ENCODE results near the gene AKAP13.

Gene AKAP13

GRCh38 chr15:85587707-85588411 lies 207.5 kb downstream of the AKAP13 start:
- ChIA-PET CTCF (no interaction called here), POLR2A (no interaction called here)
- TF ChIP-seq BHLHE40 (IDR thresholded peaks at IDR 0.05; ENCODE audit: borderline replicate concordance) = no peak
- TF ChIP-seq ZNF384 (IDR thresholded peaks at IDR 0.05) = no peak
- TF ChIP-seq, protein P1, sequence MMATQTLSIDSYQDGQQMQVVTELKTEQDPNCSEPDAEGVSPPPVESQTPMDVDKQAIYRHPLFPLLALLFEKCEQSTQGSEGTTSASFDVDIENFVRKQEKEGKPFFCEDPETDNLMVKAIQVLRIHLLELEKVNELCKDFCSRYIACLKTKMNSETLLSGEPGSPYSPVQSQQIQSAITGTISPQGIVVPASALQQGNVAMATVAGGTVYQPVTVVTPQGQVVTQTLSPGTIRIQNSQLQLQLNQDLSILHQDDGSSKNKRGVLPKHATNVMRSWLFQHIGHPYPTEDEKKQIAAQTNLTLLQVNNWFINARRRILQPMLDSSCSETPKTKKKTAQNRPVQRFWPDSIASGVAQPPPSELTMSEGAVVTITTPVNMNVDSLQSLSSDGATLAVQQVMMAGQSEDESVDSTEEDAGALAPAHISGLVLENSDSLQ (IDR thresholded peaks at IDR 0.05) = no peak
- no peak for TF ChIP-seq FOXK2 (IDR thresholded peaks at IDR 0.05)
- TF ChIP-seq HDGF (IDR thresholded peaks at IDR 0.05; ENCODE audit: borderline replicate concordance) = no peak
- no peak for TF ChIP-seq ARNT (IDR thresholded peaks at IDR 0.05)
- TF ChIP-seq FOXM1 (IDR thresholded peaks at IDR 0.05; ENCODE audit: borderline replicate concordance) = no peak
- no peak for TF ChIP-seq SUZ12 (IDR thresholded peaks at IDR 0.05)
- TF ChIP-seq L3MBTL2 (conservative IDR thresholded peaks at IDR 0.05) = no peak
- TF ChIP-seq ELF4 (IDR thresholded peaks at IDR 0.05) = no peak
- no peak for TF ChIP-seq SP1 (IDR thresholded peaks at IDR 0.05)
- no peak for TF ChIP-seq FOXA1 (IDR thresholded peaks at IDR 0.05)
- TF ChIP-seq LEF1 (IDR thresholded peaks at IDR 0.05; ENCODE audit: borderline replicate concordance) = no peak
- no peak for TF ChIP-seq TARDBP (IDR thresholded peaks at IDR 0.05)
- no peak for TF ChIP-seq NFRKB (IDR thresholded peaks at IDR 0.05)
- no peak for TF ChIP-seq CTBP1 (IDR thresholded peaks at IDR 0.05; ENCODE audit: borderline replicate concordance)
- no peak for DNase-seq (ENCODE audit: extremely low spot score)

GRCh38 chr15:85588677-85589076 lies 208.3 kb downstream of the AKAP13 start:
- CTCF ChIA-PET = no interaction called here
- POLR2A ChIA-PET = no interaction called here
- DNase-seq (ENCODE audit: extremely low spot score) = no peak
- TF ChIP-seq BHLHE40 (IDR thresholded peaks at IDR 0.05; ENCODE audit: borderline replicate concordance) (no peak), CTBP1 (IDR thresholded peaks at IDR 0.05; ENCODE audit: borderline replicate concordance) (no peak), SP1 (IDR thresholded peaks at IDR 0.05) (no peak), L3MBTL2 (conservative IDR thresholded peaks at IDR 0.05) (no peak), TARDBP (IDR thresholded peaks at IDR 0.05) (no peak)
- TF ChIP-seq, protein P1 (IDR thresholded peaks at IDR 0.05) = no peak

DNA sequence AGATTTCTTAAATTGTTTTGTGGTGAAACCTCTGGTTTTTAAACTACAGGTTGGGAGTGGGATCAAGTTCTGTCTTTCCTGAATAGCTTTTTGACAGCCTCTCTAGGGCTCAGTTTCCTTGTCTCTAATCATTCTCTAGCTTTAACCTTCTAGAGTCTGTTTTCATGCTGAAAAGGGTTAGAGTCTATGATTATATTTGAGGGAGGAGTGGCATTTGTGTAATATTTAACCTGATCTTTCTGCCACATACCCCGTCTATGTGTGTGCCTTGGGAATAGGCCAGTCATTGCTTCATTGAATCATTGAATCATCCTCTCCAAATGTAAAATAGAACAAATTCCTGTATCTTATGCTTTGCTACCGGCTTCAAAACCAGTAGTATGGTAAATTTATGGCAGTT lies 209.4 kb downstream of the AKAP13 start:
- ChIA-PET CTCF (interaction anchor here (1.1 kb wide), 1 partner anchor 12 kb away, joined by 4 read pairs; no protein-coding TSS in a partner anchor), POLR2A (no interaction called here)
- TF ChIP-seq SP1 (IDR thresholded peaks at IDR 0.05) = no peak
- TF ChIP-seq SUZ12 (IDR thresholded peaks at IDR 0.05) = no peak
- no peak for TF ChIP-seq ARNT (IDR thresholded peaks at IDR 0.05)
- no peak for TF ChIP-seq FOXM1 (IDR thresholded peaks at IDR 0.05; ENCODE audit: borderline replicate concordance)
- no peak for TF ChIP-seq LEF1 (IDR thresholded peaks at IDR 0.05; ENCODE audit: borderline replicate concordance)
- no peak for TF ChIP-seq HDGF (IDR thresholded peaks at IDR 0.05; ENCODE audit: borderline replicate concordance)
- TF ChIP-seq NFRKB (IDR thresholded peaks at IDR 0.05) = no peak
- TF ChIP-seq FOXA1 (IDR thresholded peaks at IDR 0.05) = no peak
- TF ChIP-seq, protein P1 (IDR thresholded peaks at IDR 0.05) = no peak
- no peak for TF ChIP-seq ZNF384 (IDR thresholded peaks at IDR 0.05)
- TF ChIP-seq L3MBTL2 (conservative IDR thresholded peaks at IDR 0.05) = no peak
- TF ChIP-seq CTBP1 (IDR thresholded peaks at IDR 0.05; ENCODE audit: borderline replicate concordance) = no peak
- no peak for TF ChIP-seq TARDBP (IDR thresholded peaks at IDR 0.05)
- DNase-seq (ENCODE audit: extremely low spot score) = no peak

GRCh38 chr15:85591622-85592021 lies 211.2 kb downstream of the AKAP13 start:
- TF ChIP-seq SP1 (IDR thresholded peaks at IDR 0.05) (no peak), FOXA1 (IDR thresholded peaks at IDR 0.05) (no peak), HDGF (IDR thresholded peaks at IDR 0.05; ENCODE audit: borderline replicate concordance) (no peak)
- ChIA-PET POLR2A (no interaction called here), CTCF (no interaction called here)
- DNase-seq (ENCODE audit: extremely low spot score) = no peak

DNA sequence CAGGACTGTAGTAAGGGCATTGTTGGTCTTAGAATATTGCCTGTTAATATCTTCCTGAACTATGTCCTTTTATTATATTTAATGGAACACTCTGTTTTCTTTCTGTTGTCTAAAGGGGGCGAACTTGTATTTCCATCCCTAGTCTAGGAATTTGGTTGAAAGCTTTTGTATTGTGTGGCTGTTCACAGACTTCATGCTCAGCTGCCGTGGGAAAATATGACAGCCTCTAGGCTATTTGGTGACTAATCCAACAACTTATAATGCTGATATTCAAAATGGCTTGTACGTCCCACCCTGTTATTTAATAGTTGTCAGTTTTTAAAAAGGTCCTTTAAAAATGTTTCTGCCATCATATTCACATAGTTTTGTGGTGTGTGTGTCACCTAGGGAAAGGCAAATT lies 211.7 kb downstream of the AKAP13 start:
- DNase-seq (ENCODE audit: extremely low spot score) = no peak
- TF ChIP-seq FOXK2 (IDR thresholded peaks at IDR 0.05) (no peak), BHLHE40 (IDR thresholded peaks at IDR 0.05; ENCODE audit: borderline replicate concordance) (no peak), LEF1 (IDR thresholded peaks at IDR 0.05; ENCODE audit: borderline replicate concordance) (no peak), ELF4 (IDR thresholded peaks at IDR 0.05) (no peak), SUZ12 (IDR thresholded peaks at IDR 0.05) (no peak), FOXA1 (IDR thresholded peaks at IDR 0.05) (no peak), L3MBTL2 (conservative IDR thresholded peaks at IDR 0.05) (no peak), NFRKB (IDR thresholded peaks at IDR 0.05) (no peak), SP1 (IDR thresholded peaks at IDR 0.05) (no peak), TARDBP (IDR thresholded peaks at IDR 0.05) (no peak), HDGF (IDR thresholded peaks at IDR 0.05; ENCODE audit: borderline replicate concordance) (no peak), FOXM1 (IDR thresholded peaks at IDR 0.05; ENCODE audit: borderline replicate concordance) (no peak), ARNT (IDR thresholded peaks at IDR 0.05) (no peak), ZNF384 (IDR thresholded peaks at IDR 0.05) (no peak), CTBP1 (IDR thresholded peaks at IDR 0.05; ENCODE audit: borderline replicate concordance) (no peak)
- TF ChIP-seq, protein P1 (IDR thresholded peaks at IDR 0.05) = no peak
- CTCF ChIA-PET = no interaction called here
- POLR2A ChIA-PET = no interaction called here

Measured in HEK293T (cell line).